Astrocyte (in vitro differentiated cells and primary cell): ENCODE data around the gene CHMP3.
"Not testable (repeated sequence)": the region's sequence is repeated elsewhere in the genome, so short reads cannot be mapped to it uniquely, and the experiment has no call there.

Source experiments
- EZH2 ChIP-seq: IDR thresholded peaks from 2 replicates; pipeline ENCODE4 v1.6.1; 2012; ENCODE audit warnings: mild to moderate bottlenecking, low read length, inconsistent platforms; ENCODE audit not compliant: insufficient read depth
- TF ChIP-seq, protein P1 (sequence below): IDR thresholded peaks from 2 replicates; pipeline ENCODE4 v1.5.1; 2011; ENCODE audit warnings: low read depth, mild to moderate bottlenecking, inconsistent platforms, low read length, moderate library complexity; ENCODE audit not compliant: insufficient read depth

GRCh38 chr2:86548913-86549396, 14.3 kb downstream of the CHMP3 start:
- TF ChIP-seq, protein P1, sequence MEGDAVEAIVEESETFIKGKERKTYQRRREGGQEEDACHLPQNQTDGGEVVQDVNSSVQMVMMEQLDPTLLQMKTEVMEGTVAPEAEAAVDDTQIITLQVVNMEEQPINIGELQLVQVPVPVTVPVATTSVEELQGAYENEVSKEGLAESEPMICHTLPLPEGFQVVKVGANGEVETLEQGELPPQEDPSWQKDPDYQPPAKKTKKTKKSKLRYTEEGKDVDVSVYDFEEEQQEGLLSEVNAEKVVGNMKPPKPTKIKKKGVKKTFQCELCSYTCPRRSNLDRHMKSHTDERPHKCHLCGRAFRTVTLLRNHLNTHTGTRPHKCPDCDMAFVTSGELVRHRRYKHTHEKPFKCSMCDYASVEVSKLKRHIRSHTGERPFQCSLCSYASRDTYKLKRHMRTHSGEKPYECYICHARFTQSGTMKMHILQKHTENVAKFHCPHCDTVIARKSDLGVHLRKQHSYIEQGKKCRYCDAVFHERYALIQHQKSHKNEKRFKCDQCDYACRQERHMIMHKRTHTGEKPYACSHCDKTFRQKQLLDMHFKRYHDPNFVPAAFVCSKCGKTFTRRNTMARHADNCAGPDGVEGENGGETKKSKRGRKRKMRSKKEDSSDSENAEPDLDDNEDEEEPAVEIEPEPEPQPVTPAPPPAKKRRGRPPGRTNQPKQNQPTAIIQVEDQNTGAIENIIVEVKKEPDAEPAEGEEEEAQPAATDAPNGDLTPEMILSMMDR: not testable (repeated sequence)
- TF ChIP-seq EZH2: not testable (repeated sequence)
